ENCODE measurements around the gene APBA1.
"Not testable (repeated sequence)": the region's sequence is repeated elsewhere in the genome, so short reads cannot be mapped to it uniquely, and the experiment has no call there.

The APBA1 gene

DNA sequence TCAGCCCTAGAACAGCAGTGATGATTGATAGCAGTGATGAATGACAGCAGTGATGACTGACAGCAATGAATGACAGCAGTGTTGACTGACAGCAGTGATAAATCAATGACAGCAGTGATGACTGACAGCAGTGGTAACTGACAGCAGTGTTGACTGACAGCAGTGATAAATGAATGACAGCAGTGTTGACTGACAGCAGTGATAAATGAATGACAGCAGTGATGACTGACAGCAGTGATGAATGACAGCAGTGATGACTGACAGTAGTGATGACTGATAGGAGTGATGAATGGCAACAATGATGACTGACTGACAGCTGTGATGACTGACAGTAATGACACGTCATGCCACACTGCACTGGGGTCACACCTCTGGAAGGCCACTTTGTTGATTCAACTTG, 240.4 kb downstream of the APBA1 start:
- DNase-seq: no peak

DNA sequence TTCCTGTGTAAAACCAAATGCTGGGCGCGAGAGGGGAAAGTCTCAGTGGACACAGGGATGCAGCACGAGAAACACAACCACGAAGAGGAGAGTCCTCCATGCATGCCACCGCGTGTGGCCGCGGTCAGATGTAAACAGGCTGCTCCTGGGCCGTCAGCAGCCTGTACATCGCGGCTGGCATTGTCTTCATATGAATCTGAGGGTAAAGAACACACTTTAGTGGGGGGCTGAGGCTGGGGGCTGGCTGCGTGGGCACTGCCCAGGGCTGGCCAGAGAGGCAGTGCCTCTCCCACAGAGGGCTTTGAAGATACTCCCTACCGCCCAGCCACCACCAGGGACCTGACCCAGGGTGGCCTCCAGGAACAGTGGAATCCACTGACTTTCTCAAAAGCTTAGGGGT, 241.0 kb downstream of the APBA1 start:
- DNase-seq: no peak

DNA sequence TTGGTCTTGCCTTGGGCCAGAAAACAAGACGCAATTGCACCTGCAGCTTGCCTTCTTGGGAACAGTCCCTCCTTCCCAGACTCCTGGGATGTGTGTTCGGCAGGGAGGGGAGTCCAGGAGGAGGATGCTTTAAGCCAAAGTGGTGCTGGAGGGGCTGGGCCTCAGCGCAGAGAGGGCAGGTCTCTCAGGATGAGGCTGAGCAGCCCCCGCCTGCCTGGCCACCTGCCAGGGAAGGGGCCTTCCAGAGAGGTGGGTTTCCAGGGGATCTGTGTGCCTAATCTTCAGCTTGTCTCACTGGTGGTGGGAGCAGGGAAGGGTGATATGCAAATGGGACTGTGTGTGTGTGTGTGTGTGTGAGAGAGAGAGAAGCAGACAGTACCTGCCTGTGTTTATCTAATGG, 242.0 kb downstream of the APBA1 start:
- DNase-seq: no peak

- DNase-seq: no peak
Measured at GRCh38 chr9:69429281-69429680, 242.9 kb downstream of the APBA1 start.

GRCh38 chr9:69428017-69428785, 244.0 kb downstream of the APBA1 start:
- DNase-seq: no peak

- no peak for DNase-seq
Measured at GRCh38 chr9:69427286-69427685, 244.9 kb downstream of the APBA1 start.

DNA sequence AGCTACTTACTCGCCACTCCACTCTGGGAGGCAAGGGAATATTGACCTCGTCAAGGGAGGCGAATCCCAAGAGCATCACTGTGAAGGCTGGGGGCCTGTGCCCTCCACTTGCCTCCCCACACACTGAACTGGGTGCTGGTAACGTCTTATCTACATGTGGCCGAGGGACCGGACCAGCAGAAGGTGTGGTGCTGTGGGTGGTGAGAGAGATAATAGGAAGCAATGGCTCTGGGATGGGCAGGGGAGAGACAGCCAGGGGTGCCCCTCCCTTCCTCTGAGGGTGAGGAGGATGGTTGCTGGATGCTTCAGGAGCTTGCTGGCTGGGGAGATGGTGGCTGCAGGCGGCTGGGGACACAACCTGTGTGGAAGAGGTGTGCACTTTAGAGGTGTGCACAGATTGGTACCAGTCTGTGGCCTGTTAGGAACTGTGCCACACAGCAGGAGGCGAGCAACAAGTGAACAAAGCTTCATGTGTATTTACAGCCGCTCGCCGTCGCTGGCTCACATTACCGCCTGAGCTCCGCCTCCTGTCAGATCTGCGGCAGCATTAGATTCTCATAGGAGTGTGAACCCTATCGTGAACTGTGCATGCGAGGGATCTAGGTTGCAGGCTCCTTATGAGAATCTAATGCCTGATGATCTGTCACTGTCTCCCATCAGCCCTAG, 246.9 kb downstream of the APBA1 start:
- no peak for DNase-seq

- peak in 1 of 2 experiments; percentile 70 for DNase-seq
Measured at GRCh38 chr9:69421908-69422801, 250.0 kb downstream of the APBA1 start.

DNA sequence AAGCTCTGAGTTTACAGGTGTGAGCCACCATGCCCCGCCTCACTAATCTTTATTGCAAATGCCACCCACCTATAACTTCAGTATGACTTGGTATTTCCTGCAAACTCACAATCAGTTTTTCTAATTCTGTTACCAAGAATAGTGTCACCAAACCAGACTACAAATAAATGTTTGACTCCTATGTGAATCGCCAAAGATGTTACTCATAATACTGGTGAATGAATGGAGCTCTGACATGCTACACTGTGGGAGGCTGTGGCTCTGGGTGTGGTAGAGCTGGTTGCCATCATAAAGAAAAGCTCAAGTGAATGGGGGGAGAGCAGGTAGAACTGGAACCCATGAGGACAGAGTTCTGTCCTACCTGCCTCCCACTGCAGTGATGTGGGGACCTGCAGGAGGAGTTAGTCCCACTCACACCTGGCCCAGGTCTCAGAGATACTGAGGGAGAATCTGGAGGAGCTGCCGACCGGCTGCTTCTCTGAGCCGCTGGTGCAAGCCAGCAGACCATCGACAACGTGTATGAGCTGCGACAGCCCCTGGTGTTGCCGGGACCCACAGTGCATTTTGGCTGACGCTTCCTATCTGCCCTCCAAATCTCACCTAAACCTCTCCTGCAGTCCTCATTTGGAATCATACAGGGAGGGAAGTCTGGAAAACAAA, 251.4 kb downstream of the APBA1 start:
- DNase-seq: no peak

DNA sequence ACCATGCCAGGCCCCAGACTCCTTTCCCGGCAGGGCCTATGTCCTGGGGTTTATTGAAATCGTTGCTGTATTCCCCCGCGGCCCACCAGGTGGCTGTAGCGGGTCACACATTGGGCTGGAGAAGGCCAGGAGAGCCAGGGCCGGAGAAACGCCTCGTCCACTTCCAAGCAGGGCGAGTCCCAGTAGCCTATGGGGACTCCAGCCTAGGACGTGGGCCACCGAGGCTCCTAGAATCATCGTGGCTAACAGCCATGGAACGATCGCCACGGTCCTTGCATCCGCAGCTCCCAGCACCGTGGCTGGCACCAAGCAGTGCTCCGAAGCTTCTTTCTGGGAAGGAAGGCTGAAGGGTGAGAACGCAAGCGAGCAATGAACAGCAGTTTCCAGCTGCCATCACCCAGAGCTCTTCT, 259.4 kb downstream of the APBA1 start:
- DNase-seq: peak in 1 of 2 experiments; percentile 46

- DNase-seq: no peak
Measured at GRCh38 chr9:69411931-69412740, 260.0 kb downstream of the APBA1 start.

DNA sequence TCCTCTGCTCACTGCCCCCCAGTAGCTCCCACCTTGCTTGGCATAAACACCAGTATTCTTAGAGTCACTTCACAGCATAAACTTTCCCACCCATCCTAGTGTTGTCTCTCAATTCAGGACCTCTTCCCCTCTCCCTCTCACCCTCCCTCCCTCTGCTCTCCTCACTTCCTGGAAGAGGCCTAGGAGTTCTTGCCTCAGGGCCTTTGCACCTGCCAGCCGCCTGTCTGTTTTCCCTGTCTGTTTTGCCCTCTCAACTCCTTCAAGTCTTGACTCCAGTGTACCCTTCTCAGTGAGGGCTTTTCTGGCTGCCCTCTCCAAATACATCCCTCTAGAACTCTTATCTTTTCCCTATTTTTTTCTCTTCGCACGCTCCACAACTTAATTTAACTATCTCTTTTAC, 260.9 kb downstream of the APBA1 start:
- no peak for DNase-seq

GRCh38 chr9:69409936-69410335, 262.2 kb downstream of the APBA1 start:
- DNase-seq: not testable (repeated sequence)

GRCh38 chr9:69400470-69400869, 271.7 kb downstream of the APBA1 start:
- no peak for DNase-seq

DNA sequence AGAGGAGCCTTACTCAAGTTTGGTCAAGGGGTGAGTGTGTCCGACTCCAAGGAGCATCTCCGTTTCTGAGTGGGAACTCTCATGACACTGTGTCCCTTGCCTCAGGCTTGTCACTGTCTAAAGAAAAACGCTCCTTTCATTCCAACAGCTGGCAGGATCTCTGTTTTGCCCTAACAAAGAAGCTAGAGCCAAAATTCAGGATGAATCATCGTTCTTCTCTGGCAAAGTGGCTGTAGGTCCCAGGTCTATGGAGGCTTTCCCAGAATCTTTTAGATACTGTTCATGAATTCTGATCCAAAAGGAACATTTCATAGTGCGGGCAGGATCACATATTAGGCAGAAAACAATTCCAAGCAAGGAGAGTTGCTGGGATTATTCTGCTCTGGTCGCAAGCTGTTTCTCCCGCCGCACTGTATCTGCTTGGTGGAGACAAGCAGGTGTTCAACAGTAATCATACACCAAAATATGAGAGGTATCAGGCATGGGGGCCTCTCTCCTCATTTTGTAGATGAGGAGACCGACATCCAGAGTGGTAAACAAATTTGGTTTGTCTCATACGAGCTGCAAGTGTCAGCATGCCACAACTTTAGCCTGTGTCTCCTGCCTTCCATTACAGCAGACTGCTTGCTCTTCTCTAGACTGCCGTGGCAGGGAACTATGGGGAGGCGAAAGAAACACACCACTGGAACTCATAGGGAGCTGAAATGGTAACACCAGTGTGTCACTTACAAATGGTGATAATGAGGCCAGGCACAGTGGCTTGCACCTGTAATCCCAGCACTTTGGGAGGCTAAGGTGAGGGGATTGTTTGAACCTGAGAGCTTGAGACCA, 274.6 kb downstream of the APBA1 start:
- no peak for DNase-seq

GRCh38 chr9:69396759-69397158, 275.4 kb downstream of the APBA1 start:
- no peak for DNase-seq

GRCh38 chr9:69395718-69396117, 276.5 kb downstream of the APBA1 start:
- no peak for DNase-seq

DNA sequence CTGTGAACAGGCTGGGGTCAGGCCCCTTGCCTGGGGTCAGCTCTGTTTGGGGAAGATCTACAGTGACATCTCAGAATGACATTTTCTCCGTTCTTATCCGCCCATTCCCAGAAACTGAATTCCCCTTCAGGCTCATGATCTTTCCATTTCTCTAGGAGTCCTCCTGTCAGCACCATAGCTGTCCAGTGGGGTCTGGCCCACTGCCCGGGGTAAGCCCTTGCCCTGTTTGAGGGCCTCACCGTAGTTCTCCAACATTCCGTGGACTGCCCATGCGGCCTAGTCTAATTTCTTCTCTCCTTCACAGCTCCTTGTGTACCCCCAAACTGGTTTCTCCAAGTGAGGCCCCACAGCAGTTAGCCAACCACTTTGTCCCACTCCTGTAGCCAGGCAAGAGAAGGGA, 278.7 kb downstream of the APBA1 start:
- DNase-seq: no peak

- no peak for DNase-seq
Measured at GRCh38 chr9:69392826-69393225, 279.3 kb downstream of the APBA1 start.

DNA sequence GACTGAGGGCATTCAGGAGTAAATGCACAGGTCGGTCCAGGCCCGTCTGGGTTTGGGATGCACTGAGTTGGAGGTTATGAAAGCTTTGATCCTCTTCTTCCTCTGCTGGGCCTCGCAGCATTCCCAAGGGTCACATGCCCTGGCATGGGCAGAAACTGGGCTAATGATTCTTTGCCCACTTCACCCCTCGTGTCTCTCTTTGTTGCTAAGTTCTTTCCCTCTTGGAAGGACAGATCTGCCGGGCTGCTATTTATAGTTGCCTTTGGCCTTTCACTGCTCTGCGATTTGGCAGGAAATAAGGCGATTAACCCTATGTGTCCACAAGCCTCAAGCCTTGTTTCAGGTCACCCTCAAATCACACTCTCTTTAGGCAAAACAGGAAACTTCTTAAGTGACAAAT, 280.2 kb downstream of the APBA1 start:
- no peak for DNase-seq

GRCh38 chr9:69391487-69391886, 280.7 kb downstream of the APBA1 start:
- no peak for DNase-seq

Data from SW 1271 (cell line).